HepG2 (cell line): ENCODE data around the gene RAD51C. TPM values are rescaled to one million over a fixed set of nuclear protein-coding genes. Genes with fewer than 3 reads are reported as not detected.

Experiments used
- ATAC-seq: fragments of 200-7000 bp; cut with Tn5 transposase; 3 replicates; pipeline ENCODE4 v1.9.1; 2020; ENCODE audit warnings: mild to moderate bottlenecking, moderate library complexity
- BruUV-seq: library from RNA; stranded (reverse); fragments of 400-500 nt; replicated peaks from 2 replicates; lab custom pipeline; 2021; lab: Mats Ljungman, UMichigan
- CTCF ChIA-PET: fragments of 300-600 bp; formaldehyde crosslinking; extraction: SDS; loops from one replicate; lab custom pipeline; 2021; ENCODE audit warnings: low total read pairs, inconsistent platforms, low intra/inter-chr PET ratio; lab: Yijun Ruan, JAX
- POLR2A ChIA-PET: fragments of 350-600 bp; sonication (Branson Sonifier 250); formaldehyde crosslinking; loops from one replicate; lab custom pipeline; 2020; ENCODE audit warnings: antibody characterized with exemption, inconsistent platforms; lab: Yijun Ruan, JAX
- DNase-seq: peaks from one replicate; pipeline ENCODE4 v3.0.0-alpha.2; 2015; ENCODE audit warnings: low spot score
- FAIRE-seq: peaks from 3 replicates; lab custom pipeline; 2011; peaks lifted over from hg19 to GRCh38; lab: Jason Lieb, UNC
- H2AFZ ChIP-seq: one replicate; pipeline ENCODE4 v1.6.1; 2011; ENCODE audit warnings: low read length, inconsistent platforms
- H3K27ac ChIP-seq: fragments of 300-600 bp; 3 replicates; pipeline ENCODE4 v1.8.0; 2011; ENCODE audit warnings: mixed run types, mild to moderate bottlenecking, mixed read lengths, low read length, inconsistent platforms; ENCODE audit not compliant: insufficient read depth; ENCODE audit errors: extremely low read length
- H3K27me3 ChIP-seq, 2 experiments: fragments of 200-600 bp in 1 of 2; 2 replicates in 1 of 2; 3 replicates in 1 of 2; pipeline versions ENCODE4 v1.6.0 to v1.8.0; 2011; ENCODE audit warnings: low read length in 2 of 2, mild to moderate bottlenecking in 2 of 2, moderate library complexity in 2 of 2, inconsistent platforms in 1 of 2; ENCODE audit not compliant: insufficient read depth in 2 of 2, control insufficient read depth in 1 of 2
- H3K36me3 ChIP-seq, 2 experiments: fragments of 200-600 bp in 1 of 2; replicated peaks in 1 of 2; 2 replicates in 1 of 2; 3 replicates in 1 of 2; pipeline versions ENCODE4 v1.5.1 to v1.8.0; 2011; ENCODE audit warnings: low read length in 2 of 2, inconsistent platforms in 1 of 2; ENCODE audit not compliant: insufficient read depth in 2 of 2, control insufficient read depth in 1 of 2
- H3K4me1 ChIP-seq: 2 replicates; pipeline ENCODE4 v1.5.1; 2012; ENCODE audit warnings: low read length, inconsistent platforms; ENCODE audit not compliant: insufficient read depth
- H3K4me2 ChIP-seq: 2 replicates; pipeline ENCODE4 v1.6.0; 2011; ENCODE audit warnings: low read depth, low read length, inconsistent platforms
- H3K4me3 ChIP-seq, 3 experiments: fragments of 200-600 bp in 1 of 3; sonication (generic), shearing (Covaris generic) in 1 of 3; replicated peaks in 1 of 3; 2 replicates each; pipeline ENCODE4 v1.5.1; 2011 to 2016; ENCODE audit warnings: low read length in 3 of 3, inconsistent platforms in 2 of 3, low read depth in 2 of 3, mild to moderate bottlenecking in 2 of 3, control low read depth in 1 of 3, mixed read lengths in 1 of 3; ENCODE audit not compliant: insufficient read depth in 1 of 3
- H3K79me2 ChIP-seq: one replicate; pipeline ENCODE4 v1.6.1; 2011; ENCODE audit warnings: low read length, inconsistent platforms; ENCODE audit not compliant: insufficient read depth
- H3K9ac ChIP-seq: 2 replicates; pipeline ENCODE4 v1.6.0; 2011; ENCODE audit warnings: mild to moderate bottlenecking, low read depth, low read length, inconsistent platforms; ENCODE audit not compliant: insufficient read depth
- H3K9me3 ChIP-seq: 2 replicates; pipeline ENCODE4 v1.5.1; 2012; ENCODE audit warnings: mild to moderate bottlenecking, low read length
- H4K20me1 ChIP-seq: 2 replicates; pipeline ENCODE4 v1.6.0; 2011; ENCODE audit warnings: inconsistent platforms, mild to moderate bottlenecking, low read length, moderate library complexity; ENCODE audit not compliant: insufficient read depth
- AGO2 ChIP-seq: fragments of 200-400 bp; formaldehyde crosslinking; optimal IDR thresholded peaks from 2 replicates; pipeline ENCODE3; 2017; ENCODE audit warnings: mild to moderate bottlenecking, low read depth, low read length, moderate library complexity
- MXI1 ChIP-seq: IDR thresholded peaks from 3 replicates; pipeline ENCODE4 v1.6.1; 2012; ENCODE audit warnings: low read depth, low read length, inconsistent platforms, borderline replicate concordance
- REPIN1 ChIP-seq: sonication (generic); formaldehyde crosslinking; IDR thresholded peaks from 2 replicates; pipeline ENCODE4 v1.8.0; 2022; ENCODE audit warnings: missing genetic modification reagents, low read depth, mild to moderate bottlenecking, borderline replicate concordance
- ZBTB38 ChIP-seq: sonication (generic); formaldehyde crosslinking; IDR thresholded peaks from 2 replicates; pipeline ENCODE4 v1.5.1; 2020; ENCODE audit warnings: mild to moderate bottlenecking, missing genetic modification reagents
- ZNF274 ChIP-seq: sonication (generic); formaldehyde crosslinking; IDR thresholded peaks from 2 replicates; pipeline ENCODE4 v1.5.1; 2020; ENCODE audit warnings: mild to moderate bottlenecking, missing genetic modification reagents
- ZNF547 ChIP-seq: sonication (generic); formaldehyde crosslinking; IDR thresholded peaks from 2 replicates; pipeline ENCODE4 v1.5.1; 2020; ENCODE audit warnings: mild to moderate bottlenecking, missing genetic modification reagents
- ZNF652 ChIP-seq: IDR thresholded peaks from 2 replicates; pipeline ENCODE4 v1.6.1; 2016; ENCODE audit warnings: low read depth, borderline replicate concordance
- WGBS: methylation state at CpG from one replicate; pipeline ENCODE4 v1.1.6; 2017; ENCODE audit warnings: low lambda C conversion rate; 5-methylcytosine and 5-hydroxymethylcytosine counted together
- in situ Hi-C: cut with HindIII; loops from 2 replicates; pipeline ENCODE4 v1.10.0; 2017; ENCODE audit warnings: low pct_unique_long_range_greater_than_20kb; ENCODE audit not compliant: extremely low pct_ligation_motif_present
- intact Hi-C: fragments of 100-400 bp; cut with micrococcal nuclease; formaldehyde crosslinking; loops from one replicate; pipeline ENCODE4 v1.10.0; 2022; ENCODE audit not compliant: unreplicated experiment
- polyA plus RNA-seq, 8 experiments: library from polyadenylated mRNA; depleted of rRNA in 3 of 8; stranded (reverse) in 7 of 8; unstranded in 1 of 8; fragments of >200 nt; fragmentation: Illumina TruSeq in 4 of 8; extraction: Trizol in 4 of 8; gene quantifications; 2 replicates each; pipeline versions ENCODE4 v1.2.1 to v1.2.3, GENCODE V29; 2011 to 2016; ENCODE audit warnings: low read depth in 4 of 8, missing spikeins in 1 of 8, mixed read lengths in 1 of 8; ENCODE audit not compliant: insufficient read depth in 1 of 8
- total RNA-seq, 5 experiments: library from RNA; depleted of rRNA; stranded (reverse); fragments of >200 nt; fragmentation: Illumina TruSeq; extraction: Trizol; gene quantifications; 2 replicates each; pipeline ENCODE4 v1.2.3, GENCODE V29; 2016; ENCODE audit warnings: low read depth in 1 of 5
- TF ChIP-seq, protein P1 (sequence below): sonication (generic); formaldehyde crosslinking; IDR thresholded peaks from 2 replicates; pipeline ENCODE4 v1.8.0; 2022; ENCODE audit warnings: missing genetic modification reagents, mild to moderate bottlenecking, moderate library complexity, borderline replicate concordance
- TF ChIP-seq, protein P2 (sequence below): sonication (generic); formaldehyde crosslinking; IDR thresholded peaks from 2 replicates; pipeline ENCODE4 v1.4.0; 2020; ENCODE audit warnings: mild to moderate bottlenecking, missing genetic modification reagents
- TF ChIP-seq, protein P3 (sequence below): sonication (generic); formaldehyde crosslinking; IDR thresholded peaks from 2 replicates; pipeline ENCODE4 v1.4.0; 2020; ENCODE audit warnings: mild to moderate bottlenecking, missing genetic modification reagents

The RAD51C gene
- total and polyA plus RNA-seq, 2 of the 13 experiments (the other 11 are each of a cell fraction or from before 2014, with no cell fraction given), result 38.5 to 106 TPM

DNA sequence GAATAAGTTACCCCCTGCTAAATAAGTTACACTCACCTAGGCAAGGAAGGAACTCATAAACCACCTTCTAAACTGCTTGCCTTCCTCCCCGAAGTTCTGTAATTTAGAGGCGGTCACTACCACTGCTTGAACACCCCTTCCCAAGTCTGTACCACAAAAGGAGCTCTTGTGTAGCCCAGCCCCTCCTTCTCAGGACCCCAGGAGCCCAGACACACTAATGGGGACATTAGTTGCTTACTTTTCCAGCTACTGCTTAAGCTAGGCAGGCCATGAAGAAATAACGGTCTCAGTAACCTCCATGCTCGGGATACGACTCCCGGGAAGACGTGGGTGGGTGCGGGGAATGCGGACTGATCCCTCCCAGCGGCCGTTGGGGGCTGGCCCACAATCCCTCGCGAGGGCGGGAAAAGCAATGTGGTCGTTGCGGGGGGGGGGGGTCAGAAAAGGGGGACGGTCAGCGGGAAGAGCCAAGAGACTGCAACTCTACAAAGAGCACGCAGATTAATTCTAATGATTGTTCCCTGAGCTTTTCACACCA, 632 bp upstream of the RAD51C start, which contains the start of gene TEX14:
Gene TEX14, minus strand, starts transcription at position 345 of the 538 bp plus-strand sequence. CDS start 40,044 bp downstream, outside the sequence.
- DNase-seq (no peak), FAIRE-seq (no peak), ATAC-seq (no peak)
- peak within 1 kb of the TSS; percentile 77 for H3K27ac ChIP-seq
- 96% methylated on average over 19 of the region's 19 CpGs for WGBS
- no peak for TF ChIP-seq ZNF274 (CRISPR knock-in tag)
- peaks cover 19% of the 10 kb centered on the region for H3K79me2 ChIP-seq
- BruUV-seq, result no TSS peak
- H3K9me3 ChIP-seq, result no peaks in the 10 kb centered on the region
- CTCF ChIA-PET, result no interaction called here
- POLR2A ChIA-PET, result interaction anchor here (1.2 to 4.1 kb wide), 5 partner anchors 16 to 464 kb away, joined by 4 to 49 read pairs (median 6); partner anchors contain the start of genes PRR11 and SKA2
- H3K27me3 ChIP-seq, result peaks cover 1 to 7% of the 10 kb centered on the region in 2 experiments; a peak in 1 of 5 replicates
- 0 out of 5 replicates have a peak, but pooled peaks cover 0 to 3% of the 10 kb centered on the region in 2 experiments for H3K36me3 ChIP-seq
- H3K4me3 ChIP-seq, result peak within 1 kb of the TSS; percentile 63 to 85 (median 69)
- peak within 1 kb of the TSS; percentile 78 for H3K9ac ChIP-seq
- in situ Hi-C loops, result no loop called here
- H3K4me1 ChIP-seq, result peaks cover 26% of the 10 kb centered on the region
- peak within 1 kb of the TSS; percentile 99 for H2AFZ ChIP-seq
- H4K20me1 ChIP-seq, result no peaks in the 10 kb centered on the region
- intact Hi-C loops, result loop anchor here (1.0 to 5.0 kb wide), 2 partner anchors 59 to 174 kb away; no protein-coding TSS in a partner anchor
- H3K4me2 ChIP-seq, result peak within 1 kb of the TSS; percentile 89

DNA sequence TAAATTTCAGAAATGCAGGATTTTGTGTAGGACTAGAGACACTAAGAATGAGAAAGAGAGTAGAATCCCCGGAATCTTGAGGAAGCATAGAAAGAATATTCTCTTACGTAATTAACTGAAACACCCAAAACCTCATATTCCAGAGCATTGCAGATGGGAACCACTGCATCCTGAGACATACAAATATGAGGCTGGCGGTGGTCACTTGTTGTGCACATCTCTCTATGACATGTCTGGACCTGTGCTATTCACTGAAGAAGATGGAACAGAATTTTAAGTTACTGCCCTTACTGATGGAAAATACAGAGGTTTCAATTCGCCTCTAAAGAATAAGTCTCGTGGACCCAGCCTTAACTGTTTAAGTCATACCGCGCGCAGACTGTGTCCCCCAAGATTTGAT, 806 bp downstream of the RAD51C start:
- Histone ChIP-seq H3K36me3 (0 out of 5 replicates have a peak, but pooled peaks cover 0 to 3% of the 10 kb centered on the region in 2 experiments), H4K20me1 (no peaks in the 10 kb centered on the region), H3K27me3 (no peaks in the 10 kb centered on the region; a peak in 1 of 5 replicates), H3K9me3 (no peaks in the 10 kb centered on the region), H3K4me3 (peak overlapping the region; percentile 63 to 85 (median 69)), H3K27ac (peak overlapping the region; percentile 77), H3K4me2 (peak overlapping the region; percentile 89), H3K4me1 (peaks cover 26% of the 10 kb centered on the region), H2AFZ (peak overlapping the region; percentile 99), H3K9ac (peak overlapping the region; percentile 78), H3K79me2 (peaks cover 19% of the 10 kb centered on the region)
- ChIA-PET CTCF (no interaction called here), POLR2A (interaction anchor here (0.8 to 4.1 kb wide), 11 partner anchors 14 to 462 kb away, joined by 3 to 49 read pairs (median 4); partner anchors contain the start of genes MTMR4, PRR11 and SKA2)
- WGBS, result 46% methylated on average over 8 of the region's 8 CpGs
- no TSS peak for BruUV-seq
- ATAC-seq (peak; percentile 22; the same call in 1 of the 3 replicates), DNase-seq (no peak), FAIRE-seq (no peak)
- in situ Hi-C loops (no loop called here), intact Hi-C loops (loop anchor here (5.0 kb wide), 1 partner anchor 176 kb away; no protein-coding TSS in a partner anchor)
- TF ChIP-seq REPIN1 (no peak), AGO2 (no peak), MXI1 (no peak), ZNF547 (CRISPR knock-in tag) (no peak), ZBTB38 (no peak), ZNF652 (CRISPR knock-in tag) (peak; percentile 3; the same call in 1 of the 2 replicates)
- TF ChIP-seq, protein P1, sequence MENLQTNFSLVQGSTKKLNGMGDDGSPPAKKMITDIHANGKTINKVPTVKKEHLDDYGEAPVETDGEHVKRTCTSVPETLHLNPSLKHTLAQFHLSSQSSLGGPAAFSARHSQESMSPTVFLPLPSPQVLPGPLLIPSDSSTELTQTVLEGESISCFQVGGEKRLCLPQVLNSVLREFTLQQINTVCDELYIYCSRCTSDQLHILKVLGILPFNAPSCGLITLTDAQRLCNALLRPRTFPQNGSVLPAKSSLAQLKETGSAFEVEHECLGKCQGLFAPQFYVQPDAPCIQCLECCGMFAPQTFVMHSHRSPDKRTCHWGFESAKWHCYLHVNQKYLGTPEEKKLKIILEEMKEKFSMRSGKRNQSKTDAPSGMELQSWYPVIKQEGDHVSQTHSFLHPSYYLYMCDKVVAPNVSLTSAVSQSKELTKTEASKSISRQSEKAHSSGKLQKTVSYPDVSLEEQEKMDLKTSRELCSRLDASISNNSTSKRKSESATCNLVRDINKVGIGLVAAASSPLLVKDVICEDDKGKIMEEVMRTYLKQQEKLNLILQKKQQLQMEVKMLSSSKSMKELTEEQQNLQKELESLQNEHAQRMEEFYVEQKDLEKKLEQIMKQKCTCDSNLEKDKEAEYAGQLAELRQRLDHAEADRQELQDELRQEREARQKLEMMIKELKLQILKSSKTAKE (CRISPR knock-in tag), result no peak
- TF ChIP-seq, protein P2, sequence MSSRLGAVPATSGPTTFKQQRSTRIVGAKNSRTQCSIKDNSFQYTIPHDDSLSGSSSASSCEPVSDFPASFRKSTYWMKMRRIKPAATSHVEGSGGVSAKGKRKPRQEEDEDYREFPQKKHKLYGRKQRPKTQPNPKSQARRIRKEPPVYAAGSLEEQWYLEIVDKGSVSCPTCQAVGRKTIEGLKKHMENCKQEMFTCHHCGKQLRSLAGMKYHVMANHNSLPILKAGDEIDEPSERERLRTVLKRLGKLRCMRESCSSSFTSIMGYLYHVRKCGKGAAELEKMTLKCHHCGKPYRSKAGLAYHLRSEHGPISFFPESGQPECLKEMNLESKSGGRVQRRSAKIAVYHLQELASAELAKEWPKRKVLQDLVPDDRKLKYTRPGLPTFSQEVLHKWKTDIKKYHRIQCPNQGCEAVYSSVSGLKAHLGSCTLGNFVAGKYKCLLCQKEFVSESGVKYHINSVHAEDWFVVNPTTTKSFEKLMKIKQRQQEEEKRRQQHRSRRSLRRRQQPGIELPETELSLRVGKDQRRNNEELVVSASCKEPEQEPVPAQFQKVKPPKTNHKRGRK (CRISPR knock-in tag), result no peak
- TF ChIP-seq, protein P3, sequence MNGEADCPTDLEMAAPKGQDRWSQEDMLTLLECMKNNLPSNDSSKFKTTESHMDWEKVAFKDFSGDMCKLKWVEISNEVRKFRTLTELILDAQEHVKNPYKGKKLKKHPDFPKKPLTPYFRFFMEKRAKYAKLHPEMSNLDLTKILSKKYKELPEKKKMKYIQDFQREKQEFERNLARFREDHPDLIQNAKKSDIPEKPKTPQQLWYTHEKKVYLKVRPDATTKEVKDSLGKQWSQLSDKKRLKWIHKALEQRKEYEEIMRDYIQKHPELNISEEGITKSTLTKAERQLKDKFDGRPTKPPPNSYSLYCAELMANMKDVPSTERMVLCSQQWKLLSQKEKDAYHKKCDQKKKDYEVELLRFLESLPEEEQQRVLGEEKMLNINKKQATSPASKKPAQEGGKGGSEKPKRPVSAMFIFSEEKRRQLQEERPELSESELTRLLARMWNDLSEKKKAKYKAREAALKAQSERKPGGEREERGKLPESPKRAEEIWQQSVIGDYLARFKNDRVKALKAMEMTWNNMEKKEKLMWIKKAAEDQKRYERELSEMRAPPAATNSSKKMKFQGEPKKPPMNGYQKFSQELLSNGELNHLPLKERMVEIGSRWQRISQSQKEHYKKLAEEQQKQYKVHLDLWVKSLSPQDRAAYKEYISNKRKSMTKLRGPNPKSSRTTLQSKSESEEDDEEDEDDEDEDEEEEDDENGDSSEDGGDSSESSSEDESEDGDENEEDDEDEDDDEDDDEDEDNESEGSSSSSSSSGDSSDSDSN, result no peak
